AG20443 (cell line): Measurements from ENCODE around the gene GGACT.

ENCODE experiments used
- DNase-seq: peaks from one replicate; pipeline ENCODE4 v3.0.0; 2012; ENCODE audit warnings: low spot score, mixed read lengths

GGACT gene

DNA sequence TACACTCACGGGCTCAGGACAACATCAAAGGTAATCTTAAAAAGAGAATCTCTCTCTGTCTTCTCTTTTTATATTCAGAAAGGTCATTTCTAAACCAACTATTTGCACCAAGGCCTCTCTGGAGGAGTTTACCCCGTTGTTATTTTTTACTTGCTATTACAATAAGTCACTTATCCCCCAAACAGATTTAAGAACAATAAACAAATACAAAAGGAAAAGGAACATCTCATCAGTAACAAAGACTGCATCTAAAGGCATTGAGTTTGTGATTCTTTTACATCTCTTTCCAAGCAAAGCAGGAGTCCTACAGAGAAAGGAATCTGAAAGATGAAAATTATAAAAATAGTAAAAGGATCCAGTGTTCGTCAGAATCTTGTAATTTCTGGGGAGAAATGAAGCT lies 75.4 kb downstream of the GGACT start:
- no peak for DNase-seq

DNA sequence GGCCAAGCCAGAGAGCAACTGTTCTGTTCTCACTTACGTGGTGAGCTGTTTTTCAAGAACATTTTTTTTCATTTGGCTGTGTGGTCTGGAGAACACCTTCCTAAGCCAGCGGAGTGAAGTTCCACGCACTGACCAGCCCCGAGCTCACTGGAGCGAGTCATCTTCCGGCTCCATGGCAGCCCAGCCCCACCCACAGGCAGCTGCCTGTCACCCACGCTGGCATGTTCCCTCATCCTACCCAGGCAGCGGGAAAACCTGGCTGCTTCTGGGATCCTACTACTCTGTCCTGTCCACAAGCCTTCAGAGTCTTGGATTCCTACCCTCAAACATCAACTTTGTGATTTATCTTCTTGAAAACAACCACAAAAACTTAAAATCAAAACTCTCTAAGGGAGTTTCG lies 76.2 kb downstream of the GGACT start:
- DNase-seq: no peak

DNA sequence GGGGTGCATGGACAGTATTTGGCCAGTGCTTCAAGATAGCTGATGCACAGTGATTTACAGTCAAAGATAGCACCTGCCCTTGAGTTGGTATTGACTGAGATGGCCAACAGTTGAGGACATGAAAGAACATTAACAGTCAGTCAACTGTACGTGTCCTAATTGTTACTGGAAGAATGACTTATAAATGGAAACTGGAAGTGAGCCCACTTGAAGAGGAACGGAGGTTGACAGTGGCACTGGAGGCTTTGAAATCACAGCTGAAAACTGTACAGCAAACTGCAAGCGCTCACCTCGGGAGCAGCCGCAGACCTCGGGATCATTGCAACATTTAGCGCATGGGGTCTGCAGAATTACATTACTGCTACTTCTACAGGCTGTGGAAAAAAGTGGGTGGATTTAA lies 77.1 kb downstream of the GGACT start:
- DNase-seq: no peak

GRCh38 chr13:100510208-100510957 lies 78.2 kb downstream of the GGACT start:
- no peak for DNase-seq

DNA sequence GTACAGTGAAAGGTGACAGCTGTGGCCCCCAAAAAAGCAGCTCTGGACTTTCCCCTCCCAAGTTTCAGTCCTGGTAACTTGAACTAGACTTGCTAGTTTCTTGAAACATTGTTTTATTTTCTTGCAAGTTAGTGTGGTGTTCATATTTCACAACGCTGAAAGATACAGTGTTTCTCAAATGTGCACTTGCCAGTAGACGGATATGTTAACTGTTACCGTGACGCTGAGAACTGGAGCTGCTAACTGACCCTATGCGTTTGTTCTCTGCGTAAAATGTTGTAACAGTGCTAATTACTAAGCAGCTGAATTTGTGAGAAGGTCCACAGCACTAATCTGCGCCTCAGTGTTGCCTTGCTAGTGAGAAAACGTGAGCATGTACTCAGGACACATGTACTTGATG lies 79.6 kb downstream of the GGACT start:
- DNase-seq: no peak

DNA sequence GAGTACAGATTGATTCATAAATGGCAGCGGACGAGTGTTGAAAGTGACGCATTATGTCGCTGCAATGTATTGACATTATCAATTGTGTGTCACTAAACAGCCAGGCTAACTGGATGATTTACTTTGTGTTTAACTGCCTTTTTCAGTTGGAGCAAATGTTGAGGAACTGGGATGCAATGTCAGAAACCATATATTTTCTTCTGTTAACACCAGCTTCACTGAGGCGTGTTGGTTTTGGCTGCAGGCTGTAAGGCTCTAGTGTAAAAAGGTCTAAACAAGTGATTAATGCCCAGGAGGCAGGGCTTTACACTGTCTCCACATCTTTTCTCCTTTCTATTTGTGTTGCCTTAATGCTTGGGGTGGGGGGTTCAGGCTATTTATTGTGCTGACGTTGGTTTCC lies 80.1 kb downstream of the GGACT start:
- DNase-seq: no peak

DNA sequence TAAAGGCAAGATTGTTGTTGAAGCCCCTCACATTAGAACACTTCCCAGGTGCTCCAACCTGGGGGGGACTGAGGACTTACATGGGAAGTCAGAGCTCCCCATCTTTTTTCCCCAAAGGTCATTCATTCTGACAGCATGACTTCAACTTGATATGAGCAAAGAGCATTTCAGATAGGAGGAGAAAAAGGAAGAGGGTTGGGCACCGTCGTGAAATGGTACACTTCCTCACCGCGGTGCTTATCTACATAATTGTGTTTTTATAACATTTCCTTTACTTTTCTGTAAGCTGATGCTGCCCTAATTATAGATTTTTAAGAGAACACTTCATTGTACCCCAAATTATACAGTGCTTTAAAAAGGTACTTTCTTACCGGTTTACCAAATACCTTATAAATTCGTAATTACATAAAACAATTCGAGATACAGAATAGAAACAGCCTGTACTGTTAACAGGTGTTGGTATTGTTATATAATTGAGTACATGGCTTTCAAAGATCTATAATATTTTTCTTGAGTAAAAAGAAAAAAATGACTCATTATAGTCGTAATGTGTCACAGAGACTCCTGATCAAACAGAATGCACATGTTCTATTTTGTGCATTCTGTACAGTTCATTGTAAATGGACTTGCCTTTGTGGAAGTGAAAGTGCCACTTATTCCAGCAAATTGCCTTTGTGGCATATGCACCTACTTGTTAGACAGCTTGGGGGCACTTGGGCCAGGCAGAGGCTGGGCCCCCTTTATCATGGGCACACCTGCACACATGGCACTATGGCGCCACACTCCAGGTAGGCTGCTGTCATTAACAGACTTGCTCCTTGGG lies 81.8 kb downstream of the GGACT start:
- no peak for DNase-seq

- DNase-seq: no peak
These were observed 82.4 kb downstream of the GGACT start for GRCh38 chr13:100506154-100506553.

DNA sequence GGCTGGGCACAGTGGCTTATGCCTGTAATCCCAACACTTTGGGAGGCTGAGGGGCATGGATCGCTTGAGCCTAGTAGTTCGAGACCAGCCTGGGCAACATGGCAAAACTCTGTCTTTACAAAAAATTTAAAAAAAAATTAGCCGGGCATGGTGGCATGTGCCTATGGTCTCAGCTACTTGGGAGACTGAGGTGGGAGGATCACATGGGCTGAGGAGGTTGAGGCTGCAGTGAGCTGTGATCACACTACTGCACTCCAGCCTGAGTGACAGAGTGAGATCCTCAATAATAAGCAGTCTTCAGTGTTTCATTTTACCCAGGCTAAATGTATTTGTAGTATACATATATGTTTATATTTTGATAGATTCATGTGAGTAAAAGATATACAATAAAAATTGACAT lies 85.0 kb downstream of the GGACT start:
- DNase-seq: no peak

GRCh38 chr13:100502446-100502845 lies 86.1 kb downstream of the GGACT start:
- no peak for DNase-seq

DNA sequence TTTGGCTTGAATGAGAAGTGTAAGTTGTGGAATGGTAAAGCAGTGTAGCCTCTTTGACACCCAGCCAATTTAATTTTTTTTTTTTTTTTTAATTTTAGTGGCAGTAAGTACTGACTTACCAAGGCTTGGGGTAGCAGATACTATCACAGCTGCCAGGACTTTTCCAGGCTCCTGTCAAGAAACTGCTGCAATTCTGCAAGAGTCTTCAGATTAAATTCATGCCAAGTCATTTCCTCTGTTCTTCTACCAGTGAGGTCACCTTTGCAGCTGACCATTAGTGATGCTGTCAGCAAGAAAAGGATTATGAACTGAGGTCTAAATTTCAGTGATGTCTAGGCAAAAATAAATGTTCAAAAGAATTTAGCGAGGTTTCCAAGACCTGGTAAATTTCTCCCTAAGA lies 91.2 kb downstream of the GGACT start:
- DNase-seq: peak; percentile 22

DNA sequence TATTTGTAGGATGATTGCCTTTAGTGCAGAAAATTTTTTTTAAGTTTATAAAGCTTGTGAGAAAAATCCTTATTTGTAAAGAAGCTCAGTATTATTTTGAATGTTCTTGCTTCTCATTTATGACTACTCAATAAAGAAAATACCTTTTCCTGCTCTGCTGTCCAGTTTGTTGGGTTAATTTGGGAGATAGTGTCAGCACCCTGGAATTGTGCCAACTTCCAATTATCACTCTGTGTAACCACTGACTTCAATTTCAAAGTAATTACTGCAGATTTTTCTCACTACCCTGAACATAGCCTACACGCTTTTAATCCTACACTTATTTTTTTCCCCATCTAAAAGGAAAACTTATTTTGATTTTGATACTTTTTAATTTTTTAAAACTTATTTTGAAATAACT lies 93.1 kb downstream of the GGACT start:
- no peak for DNase-seq

DNA sequence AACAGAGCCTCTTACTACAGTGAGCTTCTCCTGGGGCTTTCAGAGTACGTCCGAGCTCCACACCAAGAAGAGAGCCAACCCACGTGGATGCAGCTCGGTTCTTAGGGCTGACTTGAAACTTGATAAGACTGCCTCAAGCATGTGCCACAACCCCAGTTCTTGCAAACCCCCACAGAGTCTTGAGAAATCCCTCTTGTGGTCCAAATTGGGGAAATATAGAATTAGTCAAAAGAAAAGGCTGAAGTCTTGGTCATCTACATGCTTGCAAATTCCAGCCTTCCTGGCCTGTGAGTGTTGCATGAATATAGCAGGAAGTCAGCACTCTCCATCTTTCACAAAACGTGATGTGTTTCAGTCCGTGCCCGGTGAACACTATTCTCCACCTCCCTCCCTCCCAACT lies 95.2 kb downstream of the GGACT start:
- no peak for DNase-seq

DNA sequence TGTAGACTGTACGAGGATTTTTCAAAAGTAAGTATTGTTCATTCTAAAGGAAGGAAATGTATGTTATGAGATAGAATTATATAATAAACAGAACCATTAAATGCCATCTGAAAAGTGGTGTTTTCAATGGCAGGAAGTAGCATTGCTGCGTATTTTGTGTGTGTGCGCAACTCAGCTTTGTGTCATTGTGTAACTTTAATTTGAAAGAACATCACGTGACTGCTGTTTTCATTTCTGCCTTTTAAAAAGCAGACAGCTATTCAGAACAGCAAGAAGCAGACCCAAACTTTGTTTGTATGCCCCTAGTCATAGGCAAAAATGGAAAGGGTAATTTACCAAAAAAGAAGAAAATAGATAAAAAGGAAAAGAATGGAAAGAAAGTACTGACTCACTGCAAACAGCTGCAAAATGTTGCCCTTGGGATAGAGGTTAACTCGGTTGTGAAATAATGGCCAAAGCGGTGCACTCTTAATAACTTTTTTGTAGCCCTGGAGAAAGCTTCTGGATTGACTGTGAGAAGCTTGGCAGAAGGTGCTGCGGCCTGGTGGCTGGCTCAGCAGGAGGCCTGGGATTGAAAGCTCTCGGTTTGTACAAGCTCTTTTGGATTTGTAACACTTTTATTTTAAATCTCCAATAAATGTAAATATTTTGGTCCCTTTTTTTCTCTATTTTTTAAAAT lies 97.3 kb downstream of the GGACT start:
- peak; percentile 23 for DNase-seq

DNA sequence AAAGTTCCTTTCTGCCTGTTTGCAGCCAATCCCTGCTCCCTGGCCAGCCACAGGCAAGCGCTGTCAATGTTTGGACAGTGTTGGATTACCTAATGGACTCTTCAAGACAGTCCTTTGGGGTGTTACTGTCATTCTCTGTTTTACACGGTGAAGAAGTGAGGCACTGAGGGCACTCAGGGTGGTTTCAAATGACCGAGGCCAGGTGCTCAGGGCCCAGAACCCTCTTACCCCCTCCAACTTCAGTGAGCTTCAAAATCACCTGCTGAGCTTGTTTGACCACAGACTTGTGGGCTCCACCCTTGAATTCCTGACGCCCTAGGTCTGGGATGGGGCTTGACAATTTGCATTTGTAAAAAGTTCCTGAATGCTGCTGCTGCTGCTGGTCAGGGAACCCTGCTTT lies 97.9 kb downstream of the GGACT start:
- DNase-seq: no peak

DNA sequence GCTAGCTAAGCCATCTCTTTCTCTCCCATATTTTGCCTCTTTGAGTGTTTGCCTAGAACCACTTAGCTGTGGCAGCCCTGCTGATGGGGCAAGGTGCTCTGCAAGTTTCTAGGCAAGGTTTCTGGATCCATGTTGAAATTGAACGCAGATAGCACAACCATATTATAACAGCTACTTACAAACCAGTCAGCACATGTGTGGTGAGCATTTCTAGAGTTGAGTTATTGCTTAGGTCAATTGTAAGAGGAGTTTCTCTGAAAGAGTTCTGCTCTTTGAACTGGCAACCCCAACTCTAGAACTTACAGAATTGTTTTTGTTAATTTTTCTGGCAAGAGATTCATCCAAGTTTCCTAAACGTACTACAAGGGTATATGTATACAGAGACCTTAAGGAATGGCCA lies 103.3 kb downstream of the GGACT start:
- no peak for DNase-seq

- DNase-seq: no peak
These were observed 103.9 kb downstream of the GGACT start for GRCh38 chr13:100484702-100485101.

GRCh38 chr13:100483841-100484381 lies 104.7 kb downstream of the GGACT start:
- no peak for DNase-seq

GRCh38 chr13:100483139-100483538 lies 105.5 kb downstream of the GGACT start:
- no peak for DNase-seq

DNA sequence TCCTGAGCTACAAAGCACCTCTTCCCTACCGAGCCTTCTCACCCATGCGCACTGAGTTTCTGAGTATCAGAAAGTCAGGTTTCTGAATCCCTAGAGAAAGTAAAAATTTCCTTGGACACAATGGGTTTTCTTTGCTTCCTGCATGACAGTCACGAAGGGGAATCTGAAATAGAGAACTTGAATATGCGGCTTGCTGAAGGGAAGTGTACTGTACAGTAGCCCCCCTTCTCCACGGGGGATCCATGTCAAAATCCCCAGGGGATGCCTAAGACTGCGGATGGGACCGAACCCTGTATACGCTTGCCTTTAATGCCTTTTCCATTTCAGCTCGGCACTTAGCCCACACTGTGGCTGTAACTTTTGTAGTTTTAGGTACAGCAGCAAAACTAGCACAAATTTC lies 107.9 kb downstream of the GGACT start:
- DNase-seq: no peak
